ENCODE data around the gene ST6GALNAC5.

- no peak for TF ChIP-seq POLR2A (IDR thresholded peaks at IDR 0.05)
- no peak for TF ChIP-seq CTCF (IDR thresholded peaks at IDR 0.05)
These were observed 1.5 kb upstream of the ST6GALNAC5 start for GRCh38 chr1:76865696-76866286.

Data from suprapubic skin (tissue), 3 donors.